Measurements from ENCODE around the gene CFAP70. TPM values are rescaled to one million over a fixed set of nuclear protein-coding genes. Genes with fewer than 3 reads are reported as not detected.

CFAP70 gene
- total RNA-seq, 1 donor from 2014 or later = 1.7 TPM

GRCh38 chr10:73244866-73245477 is 113.7 kb downstream of the CFAP70 start:
- peaks cover 5% of the 10 kb centered on the region for H3K27me3 Mint-ChIP-seq (ENCODE audit: unreplicated experiment)
- H3K9me3 Mint-ChIP-seq (ENCODE audit: unreplicated experiment) = no peaks in the 10 kb centered on the region
- peak overlapping the region; percentile 95 for H3K4me3 Mint-ChIP-seq (ENCODE audit: unreplicated experiment)
- H3K27ac Mint-ChIP-seq (ENCODE audit: unreplicated experiment) = peak overlapping the region; percentile 79
- peaks cover 34% of the 10 kb centered on the region for H3K4me1 Mint-ChIP-seq (ENCODE audit: unreplicated experiment)
- peaks cover 16% of the 10 kb centered on the region for H3K36me3 Mint-ChIP-seq (ENCODE audit: low read depth, unreplicated experiment)
- no peak for DNase-seq (ENCODE audit: low spot score)
- TF ChIP-seq CTCF (IDR thresholded peaks at IDR 0.05; ENCODE audit: unreplicated experiment) = no peak

GRCh38 chr10:73239908-73240307 is 118.8 kb downstream of the CFAP70 start:
- no peak for DNase-seq (ENCODE audit: low spot score)
- Mint-ChIP-seq H3K9me3 (ENCODE audit: unreplicated experiment) (no peaks in the 10 kb centered on the region), H3K36me3 (ENCODE audit: low read depth, unreplicated experiment) (peaks cover 17% of the 10 kb centered on the region), H3K4me1 (ENCODE audit: unreplicated experiment) (peaks cover 16% of the 10 kb centered on the region), H3K4me3 (ENCODE audit: unreplicated experiment) (no peak overlapping the region), H3K27me3 (ENCODE audit: unreplicated experiment) (peaks cover 3% of the 10 kb centered on the region), H3K27ac (ENCODE audit: unreplicated experiment) (no peak overlapping the region)
- TF ChIP-seq CTCF (IDR thresholded peaks at IDR 0.05; ENCODE audit: unreplicated experiment) = no peak

DNA sequence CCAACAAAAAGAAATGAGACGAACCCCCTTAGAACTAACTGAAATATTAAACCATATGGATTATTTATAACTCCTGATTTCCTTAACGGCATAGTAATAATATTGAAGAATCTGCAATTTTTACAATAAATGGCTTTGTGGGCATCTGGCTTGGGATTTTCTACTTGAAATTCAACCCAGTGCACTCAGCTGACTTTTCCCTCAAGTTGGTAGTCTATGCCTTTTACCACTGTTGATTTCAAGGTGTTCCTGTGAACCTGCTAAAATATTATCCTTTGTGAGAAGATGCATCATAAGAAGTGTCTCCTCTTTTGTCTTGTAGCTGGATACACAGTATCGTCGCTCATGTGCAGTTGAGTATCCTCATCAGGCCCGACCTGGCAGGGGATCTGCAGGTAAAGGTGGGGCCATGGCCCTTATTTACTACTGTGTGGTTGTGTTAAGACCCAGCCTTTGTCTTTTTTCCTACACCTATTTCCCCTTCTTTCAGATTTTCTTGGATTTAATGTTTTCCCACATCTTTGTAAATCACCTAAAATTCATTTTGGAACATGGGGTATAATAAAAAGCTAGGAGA is 119.6 kb downstream of the CFAP70 start:
- Mint-ChIP-seq H3K9me3 (ENCODE audit: unreplicated experiment) (no peaks in the 10 kb centered on the region), H3K27ac (ENCODE audit: unreplicated experiment) (no peak overlapping the region), H3K27me3 (ENCODE audit: unreplicated experiment) (peaks cover 3% of the 10 kb centered on the region), H3K36me3 (ENCODE audit: low read depth, unreplicated experiment) (peaks cover 24% of the 10 kb centered on the region), H3K4me3 (ENCODE audit: unreplicated experiment) (no peak overlapping the region), H3K4me1 (ENCODE audit: unreplicated experiment) (peaks cover 8% of the 10 kb centered on the region)
- DNase-seq (ENCODE audit: low spot score) = no peak
- no peak for TF ChIP-seq CTCF (IDR thresholded peaks at IDR 0.05; ENCODE audit: unreplicated experiment)

- H3K9me3 Mint-ChIP-seq (ENCODE audit: unreplicated experiment) = no peaks in the 10 kb centered on the region
- H3K4me3 Mint-ChIP-seq (ENCODE audit: unreplicated experiment) = no peak overlapping the region
- no peak for DNase-seq (ENCODE audit: low spot score)
- no peak for TF ChIP-seq CTCF (IDR thresholded peaks at IDR 0.05; ENCODE audit: unreplicated experiment)
- H3K27ac Mint-ChIP-seq (ENCODE audit: unreplicated experiment) = no peak overlapping the region
- H3K4me1 Mint-ChIP-seq (ENCODE audit: unreplicated experiment) = no peaks in the 10 kb centered on the region
- H3K27me3 Mint-ChIP-seq (ENCODE audit: unreplicated experiment) = no peaks in the 10 kb centered on the region
- H3K36me3 Mint-ChIP-seq (ENCODE audit: low read depth, unreplicated experiment) = peaks cover 13% of the 10 kb centered on the region
These were observed 124.0 kb downstream of the CFAP70 start for GRCh38 chr10:73234695-73235094.

DNA sequence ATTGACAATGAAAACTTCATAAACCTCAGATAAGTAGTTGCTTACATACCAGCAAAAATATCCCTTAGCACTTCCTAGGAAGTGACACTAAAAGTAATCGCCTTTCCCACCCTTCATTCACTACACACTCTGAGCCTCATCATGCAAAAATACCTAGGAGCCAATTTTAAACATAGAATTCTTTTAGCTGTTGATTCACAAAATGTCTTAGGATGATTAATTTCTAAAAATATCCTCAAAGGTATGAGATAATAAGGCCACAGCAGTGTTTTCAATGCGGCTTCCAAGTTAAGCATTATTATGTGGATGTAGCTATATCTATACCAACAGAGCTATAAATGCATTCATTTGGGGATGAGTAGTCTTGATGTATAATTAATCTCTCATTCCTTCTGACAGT is 124.8 kb downstream of the CFAP70 start:
- Mint-ChIP-seq H3K9me3 (ENCODE audit: unreplicated experiment) (no peaks in the 10 kb centered on the region), H3K27ac (ENCODE audit: unreplicated experiment) (no peak overlapping the region), H3K27me3 (ENCODE audit: unreplicated experiment) (no peaks in the 10 kb centered on the region), H3K4me1 (ENCODE audit: unreplicated experiment) (no peaks in the 10 kb centered on the region), H3K36me3 (ENCODE audit: low read depth, unreplicated experiment) (peaks cover 13% of the 10 kb centered on the region), H3K4me3 (ENCODE audit: unreplicated experiment) (no peak overlapping the region)
- DNase-seq (ENCODE audit: low spot score) = no peak
- TF ChIP-seq CTCF (IDR thresholded peaks at IDR 0.05; ENCODE audit: unreplicated experiment) = no peak

Measured in endothelial cell (in vitro differentiated cells).